ENCODE results near the gene PEX7.
"Not testable (repeated sequence)": the region's sequence is repeated elsewhere in the genome, so short reads cannot be mapped to it uniquely, and the experiment has no call there.

GRCh38 chr6:136815608-136816007 is 6.8 kb upstream of the PEX7 start:
- TF ChIP-seq POLR2A (IDR thresholded peaks at IDR 0.05) = not testable (repeated sequence)
- TF ChIP-seq, protein P1, sequence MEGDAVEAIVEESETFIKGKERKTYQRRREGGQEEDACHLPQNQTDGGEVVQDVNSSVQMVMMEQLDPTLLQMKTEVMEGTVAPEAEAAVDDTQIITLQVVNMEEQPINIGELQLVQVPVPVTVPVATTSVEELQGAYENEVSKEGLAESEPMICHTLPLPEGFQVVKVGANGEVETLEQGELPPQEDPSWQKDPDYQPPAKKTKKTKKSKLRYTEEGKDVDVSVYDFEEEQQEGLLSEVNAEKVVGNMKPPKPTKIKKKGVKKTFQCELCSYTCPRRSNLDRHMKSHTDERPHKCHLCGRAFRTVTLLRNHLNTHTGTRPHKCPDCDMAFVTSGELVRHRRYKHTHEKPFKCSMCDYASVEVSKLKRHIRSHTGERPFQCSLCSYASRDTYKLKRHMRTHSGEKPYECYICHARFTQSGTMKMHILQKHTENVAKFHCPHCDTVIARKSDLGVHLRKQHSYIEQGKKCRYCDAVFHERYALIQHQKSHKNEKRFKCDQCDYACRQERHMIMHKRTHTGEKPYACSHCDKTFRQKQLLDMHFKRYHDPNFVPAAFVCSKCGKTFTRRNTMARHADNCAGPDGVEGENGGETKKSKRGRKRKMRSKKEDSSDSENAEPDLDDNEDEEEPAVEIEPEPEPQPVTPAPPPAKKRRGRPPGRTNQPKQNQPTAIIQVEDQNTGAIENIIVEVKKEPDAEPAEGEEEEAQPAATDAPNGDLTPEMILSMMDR (IDR thresholded peaks at IDR 0.05) = not testable (repeated sequence)
